GM18519 (cell line): ENCODE measurements around the gene BLMH.

ENCODE experiments used
- ATAC-seq: cut with Tn5 transposase; IDR thresholded peaks from one replicate; pipeline ENCODE4 v1.9.1; 2021; ENCODE audit warnings: mild to moderate bottlenecking, moderate library complexity; ENCODE audit not compliant: unreplicated experiment, low FRiP score

BLMH gene

DNA sequence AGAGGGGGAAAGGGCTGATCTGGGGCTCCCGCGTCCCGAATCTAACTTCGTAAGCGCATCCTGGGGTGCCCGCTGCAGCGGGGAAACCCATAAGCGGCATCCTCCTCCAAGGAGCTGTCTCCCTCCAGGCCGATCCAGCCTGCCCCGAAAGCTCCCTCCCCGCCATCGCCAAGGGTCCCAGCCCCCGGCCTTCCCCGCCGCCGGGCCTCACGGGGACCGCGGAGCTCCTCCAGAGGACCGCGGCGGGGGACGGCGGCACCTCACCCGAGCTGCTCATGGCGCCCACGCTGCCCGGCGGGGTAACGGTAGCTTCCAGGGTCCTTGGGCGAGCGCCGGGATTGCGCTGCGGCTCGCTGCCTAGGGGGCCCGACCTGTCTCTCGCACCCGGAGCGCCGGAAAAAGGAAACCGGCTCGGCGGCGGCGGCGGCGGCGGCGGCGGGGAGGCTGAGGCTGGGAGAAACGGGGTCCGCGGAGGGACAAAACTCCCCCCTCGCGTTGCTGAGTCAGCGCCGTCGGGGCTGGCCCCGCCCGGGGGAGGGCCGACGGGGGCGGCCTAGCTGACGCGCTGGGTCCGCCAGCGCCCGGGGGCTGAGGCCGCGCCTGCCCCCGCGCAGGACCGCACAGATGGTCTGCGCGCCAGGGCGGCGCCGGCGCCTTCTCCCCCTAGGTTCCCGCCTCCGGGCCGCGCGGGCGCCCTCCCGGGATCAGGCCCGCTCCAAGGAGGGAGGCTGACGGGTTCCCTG, at the start of gene BLMH:
BLMH (minus strand) TSS at position 402 of the 743 bp plus-strand sequence; CDS start at position 277, 125 bp downstream.
- peak; percentile 65 for ATAC-seq

- no peak for ATAC-seq
Measured at GRCh38 chr17:30340801-30341356, 49.1 kb upstream of the BLMH start.

- no peak for ATAC-seq
Measured at GRCh38 chr17:30339086-30339485, 47.3 kb upstream of the BLMH start.

DNA sequence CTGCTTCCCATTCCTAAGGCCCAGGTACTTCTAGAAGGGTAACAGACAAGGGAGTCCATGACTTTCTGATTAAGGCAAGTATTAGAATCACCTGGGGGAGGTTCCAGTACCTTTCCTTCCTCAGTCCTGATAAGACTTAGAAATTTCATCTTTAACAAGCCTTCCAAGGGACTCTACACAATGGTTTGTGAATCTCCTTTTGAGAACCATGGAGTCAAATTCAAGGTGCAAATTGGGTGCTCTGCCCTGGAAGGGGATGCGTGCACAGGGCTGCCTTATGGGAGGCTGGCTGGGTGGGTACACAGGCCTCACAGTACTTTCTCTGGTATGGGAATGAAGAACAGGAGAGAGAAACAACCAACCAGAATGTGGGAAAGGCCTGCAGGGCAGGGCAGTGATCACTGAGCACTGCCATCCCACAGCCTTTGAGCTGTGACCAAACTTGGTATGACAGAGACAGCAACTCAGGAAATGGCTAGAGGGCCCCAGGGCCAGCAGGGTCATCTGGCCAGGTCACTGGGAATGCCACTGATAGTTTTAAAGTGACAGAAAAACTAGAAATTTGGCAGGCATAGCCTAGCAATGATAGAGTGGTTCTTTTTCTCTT, 45.8 kb upstream of the BLMH start:
- no peak for ATAC-seq

DNA sequence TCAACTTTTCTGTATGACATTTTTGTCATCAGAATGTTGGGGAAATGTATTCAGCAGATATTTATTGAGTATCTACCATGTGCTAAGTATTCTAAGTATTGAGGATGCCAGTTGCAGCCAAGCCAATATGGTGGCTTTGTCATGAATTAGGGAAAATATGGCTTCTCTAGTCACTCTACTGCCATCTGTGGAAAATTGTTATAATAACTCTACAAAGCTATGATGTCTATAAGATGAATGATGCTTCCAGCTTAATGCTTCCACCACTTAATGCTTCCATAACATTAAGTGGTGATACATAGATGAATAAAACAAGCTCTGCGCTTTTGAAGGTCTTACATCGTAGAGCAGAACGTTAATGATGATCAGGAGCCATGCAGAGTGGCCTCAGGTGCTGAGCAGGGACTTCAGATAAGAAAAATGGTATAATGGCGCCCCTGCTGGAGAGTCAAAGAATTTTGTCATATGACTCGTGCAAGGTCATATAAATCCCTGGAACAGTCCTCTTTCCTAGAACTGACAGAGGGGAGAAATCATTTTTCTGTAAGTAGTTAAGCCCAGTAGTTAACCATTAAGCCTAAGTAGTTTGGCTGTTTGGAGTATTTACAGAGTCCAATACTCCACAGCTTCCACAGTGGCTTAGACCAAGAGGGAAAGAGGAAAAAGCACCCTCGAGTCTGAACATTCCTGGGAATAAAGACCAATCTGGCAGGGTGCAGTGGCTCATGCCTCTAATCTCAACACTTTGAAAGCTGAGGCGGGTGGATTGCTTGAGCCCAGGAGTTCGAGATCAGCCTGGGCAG, 44.8 kb upstream of the BLMH start:
- no peak for ATAC-seq

GRCh38 chr17:30334421-30334820, 42.7 kb upstream of the BLMH start:
- no peak for ATAC-seq

DNA sequence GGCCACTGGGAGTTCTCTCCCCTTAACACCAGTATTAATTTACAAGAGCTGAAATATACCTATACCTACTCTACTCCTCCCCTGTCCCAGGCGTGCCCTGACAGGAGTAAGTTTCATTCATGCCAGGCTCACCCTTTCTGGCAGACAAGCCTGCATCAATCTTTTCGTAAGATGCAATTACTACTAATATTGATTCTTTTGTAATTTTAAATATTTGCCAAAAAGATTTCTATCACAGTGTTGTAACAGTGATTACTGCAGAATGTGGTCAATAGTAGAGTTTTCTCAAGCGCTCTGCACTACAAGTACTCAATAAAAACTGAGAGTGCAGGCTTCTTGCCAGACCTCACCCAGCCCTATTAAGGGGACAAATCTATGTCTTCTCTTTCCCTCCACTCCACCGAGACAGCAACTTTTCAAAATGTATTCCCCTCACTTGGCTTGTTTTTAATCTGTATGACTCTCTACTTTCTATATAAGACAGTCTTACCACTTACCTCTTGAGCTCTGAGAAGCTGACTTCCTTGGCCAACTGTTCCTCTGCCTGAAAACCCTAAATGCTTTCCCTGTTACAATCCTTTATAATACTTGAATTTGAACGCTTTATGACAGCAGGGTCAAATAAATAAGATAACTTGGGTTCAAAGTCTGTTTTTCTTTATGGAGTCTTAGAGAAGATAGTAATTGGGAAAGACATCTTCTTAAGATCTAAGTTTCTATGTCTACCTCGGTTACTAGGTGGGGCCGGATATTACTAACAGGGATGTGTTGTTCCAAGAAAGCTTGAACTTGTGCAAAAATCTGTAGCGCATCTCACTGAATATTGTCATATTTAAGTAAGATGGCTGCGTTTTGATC, 42.0 kb upstream of the BLMH start, which contains the start of gene TMIGD1:
TMIGD1 (minus strand) TSS at position 555 of the 858 bp plus-strand sequence. CDS start 1,924 bp downstream, outside the sequence.
- no peak for ATAC-seq

- ATAC-seq = no peak
Measured at GRCh38 chr17:30332057-30332542, 40.4 kb upstream of the BLMH start.

GRCh38 chr17:30326809-30327208, 35.1 kb upstream of the BLMH start:
- ATAC-seq = no peak

- ATAC-seq = no peak
Measured at GRCh38 chr17:30324723-30325122, 33.0 kb upstream of the BLMH start.

DNA sequence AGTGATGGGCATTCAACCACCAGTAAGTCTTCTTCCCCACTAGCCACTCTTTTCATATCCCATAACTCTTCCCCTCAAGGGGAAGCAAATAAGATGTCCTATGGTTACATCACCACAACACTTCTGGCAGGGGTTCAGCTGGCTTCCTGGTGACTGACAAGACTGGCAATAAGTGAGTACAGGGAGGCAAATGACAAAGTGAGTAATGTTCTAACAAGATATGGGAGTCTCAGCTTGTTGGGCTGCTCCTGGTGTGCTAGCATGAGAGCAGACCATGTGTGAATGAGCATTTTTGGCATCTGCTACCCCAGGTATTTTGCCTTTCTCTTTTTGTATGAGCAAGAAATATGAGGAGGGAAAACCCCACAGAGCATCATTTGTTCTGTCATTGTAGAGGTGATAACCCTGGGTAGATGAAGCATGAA, 32.2 kb upstream of the BLMH start:
- no peak for ATAC-seq

DNA sequence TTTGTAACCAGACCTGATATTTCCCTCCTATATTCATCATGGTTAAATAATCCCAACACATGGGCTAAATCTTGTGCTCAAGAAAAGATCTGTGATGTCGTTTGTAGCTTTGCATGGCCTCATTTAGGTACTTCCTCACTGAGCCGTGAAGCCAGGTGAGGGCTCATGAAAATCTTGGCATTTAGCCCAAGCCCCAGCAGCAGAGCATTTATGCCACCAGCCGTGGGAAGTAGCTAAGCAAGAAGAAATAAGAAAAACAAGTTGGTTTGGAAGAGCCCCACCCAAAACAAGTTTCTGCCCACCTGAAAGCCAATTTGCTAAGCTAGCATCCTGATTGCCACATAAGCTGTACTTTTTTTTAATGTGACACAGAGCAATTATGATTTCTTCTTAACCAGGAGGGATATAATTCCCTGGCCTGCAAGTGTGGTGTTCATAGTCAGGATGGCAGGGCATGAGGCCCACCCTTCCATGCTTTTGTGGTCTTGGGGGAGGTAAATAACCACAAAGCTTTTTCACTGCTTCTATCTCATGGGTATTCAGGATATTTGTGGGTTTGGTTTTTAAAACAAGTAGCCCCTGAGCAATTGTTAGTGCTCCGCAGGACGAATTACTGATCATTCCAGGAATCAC, 31.6 kb upstream of the BLMH start:
- ATAC-seq = no peak

GRCh38 chr17:30321314-30321713, 29.6 kb upstream of the BLMH start:
- no peak for ATAC-seq

DNA sequence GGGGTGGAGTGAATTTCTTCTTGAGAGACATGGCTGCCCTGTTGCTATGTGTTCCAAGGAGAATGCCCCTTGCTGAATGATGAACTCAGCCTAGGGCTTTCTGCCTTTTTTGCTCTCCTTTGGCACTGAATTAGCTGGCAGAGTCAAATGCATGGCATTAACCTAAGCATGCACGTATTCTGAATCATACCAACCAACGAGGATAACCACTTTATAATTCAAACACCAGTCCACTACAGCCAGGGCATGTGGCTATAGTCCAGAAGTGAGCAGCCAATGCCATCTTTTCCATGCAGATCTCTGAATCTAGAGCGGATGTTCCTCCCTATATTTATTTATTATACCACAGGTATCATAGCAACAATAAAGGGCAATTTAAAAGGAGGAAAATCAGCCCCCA, 26.4 kb upstream of the BLMH start:
- no peak for ATAC-seq

- no peak for ATAC-seq
Measured at GRCh38 chr17:30316736-30317135, 25.0 kb upstream of the BLMH start.

DNA sequence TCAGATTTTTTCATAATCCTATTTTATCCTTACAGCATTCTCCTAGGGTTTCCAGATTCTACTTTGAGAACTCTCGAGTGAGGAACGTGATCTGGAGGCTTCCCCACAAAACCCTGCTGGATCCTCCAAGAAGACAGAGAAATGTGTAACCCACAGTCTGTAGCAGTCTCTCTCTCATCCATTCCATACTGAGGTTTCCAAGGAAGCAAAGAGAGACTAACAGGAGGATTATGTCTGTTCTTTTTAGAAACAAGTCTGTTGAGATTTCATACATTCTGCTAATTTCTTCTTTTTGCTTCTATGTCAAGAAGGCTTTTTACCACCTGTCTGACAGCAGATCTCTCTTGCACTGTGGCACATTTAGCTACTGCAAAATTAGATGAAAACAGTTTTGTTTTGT, 23.4 kb upstream of the BLMH start:
- no peak for ATAC-seq

GRCh38 chr17:30314474-30314873, 22.7 kb upstream of the BLMH start:
- no peak for ATAC-seq

DNA sequence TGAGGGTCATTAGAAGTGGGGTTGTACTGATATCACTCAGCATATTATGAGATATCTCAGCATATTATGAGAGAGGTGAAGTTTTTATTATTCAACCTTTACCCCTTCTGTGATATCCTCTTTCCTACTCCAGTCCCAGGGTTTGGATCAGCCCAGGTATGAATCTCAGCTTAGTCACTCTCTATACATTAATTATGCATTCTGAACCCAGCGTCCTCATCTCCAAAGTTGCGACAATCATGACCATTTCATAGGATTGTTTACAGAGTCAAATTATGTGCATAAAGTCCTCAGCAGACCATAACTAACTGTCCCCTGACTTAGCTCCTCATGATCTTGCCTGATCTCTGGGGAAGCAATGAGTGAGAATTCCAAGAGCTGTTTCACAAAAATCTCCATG, 20.5 kb upstream of the BLMH start:
- no peak for ATAC-seq

DNA sequence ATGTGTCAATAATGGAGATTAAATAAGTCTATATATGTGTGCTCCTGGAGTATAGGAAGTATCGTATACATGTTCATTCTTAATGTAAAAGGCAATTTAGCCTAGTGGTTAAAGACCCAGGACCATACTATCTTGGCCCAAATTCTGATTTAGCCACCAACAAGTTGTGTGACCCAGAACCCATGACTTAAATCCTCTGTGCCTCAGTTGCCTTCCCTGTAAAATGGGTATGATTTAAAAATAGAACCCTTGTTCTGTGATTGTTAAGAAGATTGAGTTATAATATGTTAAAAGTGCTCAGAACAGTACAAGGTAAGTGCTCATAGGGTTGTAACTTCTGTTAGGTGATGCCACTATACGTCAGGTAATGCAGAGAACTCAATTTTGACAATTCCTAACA, 18.8 kb upstream of the BLMH start:
- ATAC-seq = no peak
